NCI-H2107 treated with DMSO at 0.1 percent for 48 hours (cell line): ENCODE results near the gene CPA2.
"Not testable (repeated sequence)": the region's sequence is repeated elsewhere in the genome, so short reads cannot be mapped to it uniquely, and the experiment has no call there.

ENCODE experiments used
- DNase-seq: peaks from one replicate; lab custom pipeline; 2025; ENCODE audit not compliant: unreplicated experiment; lab: John Stamatoyannopoulos, UW

CPA2 gene

DNA sequence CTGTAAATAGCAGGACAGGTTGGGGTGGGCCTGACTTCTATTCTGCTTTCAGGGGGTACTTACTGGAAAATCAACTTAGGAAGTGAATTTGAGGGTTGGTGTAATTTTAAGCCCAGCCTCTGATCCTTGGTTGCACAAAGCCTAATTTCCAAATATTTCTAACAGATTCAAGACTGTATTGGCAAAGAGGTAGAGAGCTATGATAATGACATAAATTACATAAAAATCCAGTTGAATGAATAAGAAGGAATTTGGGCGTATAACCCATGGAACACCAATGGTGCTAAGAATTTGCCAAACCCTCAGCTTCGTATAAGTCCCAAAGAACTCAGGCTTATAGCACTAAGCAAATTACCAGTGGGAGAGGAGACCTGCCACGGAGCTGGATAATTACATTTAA is 38.2 kb downstream of the CPA2 start:
- no peak for DNase-seq

- DNase-seq: no peak
Measured at GRCh38 chr7:130305433-130306042, 38.9 kb downstream of the CPA2 start.

DNA sequence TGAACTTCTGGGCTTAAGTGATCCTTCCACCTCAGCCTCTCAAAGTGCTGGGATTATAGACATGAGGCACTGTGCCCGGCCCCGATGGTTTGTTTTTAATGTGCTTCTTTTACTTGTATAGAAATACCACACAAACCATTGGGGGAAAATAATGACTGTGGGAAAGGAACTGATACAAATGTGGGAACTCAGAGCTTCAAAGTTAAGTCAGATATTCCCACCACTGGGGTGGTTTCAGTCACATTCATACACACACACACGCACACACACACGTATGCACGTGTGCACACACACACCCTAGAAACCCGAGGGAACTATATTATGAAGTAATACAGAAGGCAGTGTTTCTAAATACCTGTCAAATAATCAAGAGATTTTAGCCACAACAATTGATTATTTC is 43.3 kb downstream of the CPA2 start:
- DNase-seq: no peak

GRCh38 chr7:130314305-130314704 is 47.6 kb downstream of the CPA2 start:
- no peak for DNase-seq

- DNase-seq: no peak
Measured at GRCh38 chr7:130319541-130319940, 52.9 kb downstream of the CPA2 start.

- not testable (repeated sequence) for DNase-seq
Measured at GRCh38 chr7:130321542-130322229, 55.0 kb downstream of the CPA2 start.

GRCh38 chr7:130322615-130323014 is 56.0 kb downstream of the CPA2 start:
- no peak for DNase-seq

GRCh38 chr7:130324306-130324943 is 57.8 kb downstream of the CPA2 start:
- no peak for DNase-seq

DNA sequence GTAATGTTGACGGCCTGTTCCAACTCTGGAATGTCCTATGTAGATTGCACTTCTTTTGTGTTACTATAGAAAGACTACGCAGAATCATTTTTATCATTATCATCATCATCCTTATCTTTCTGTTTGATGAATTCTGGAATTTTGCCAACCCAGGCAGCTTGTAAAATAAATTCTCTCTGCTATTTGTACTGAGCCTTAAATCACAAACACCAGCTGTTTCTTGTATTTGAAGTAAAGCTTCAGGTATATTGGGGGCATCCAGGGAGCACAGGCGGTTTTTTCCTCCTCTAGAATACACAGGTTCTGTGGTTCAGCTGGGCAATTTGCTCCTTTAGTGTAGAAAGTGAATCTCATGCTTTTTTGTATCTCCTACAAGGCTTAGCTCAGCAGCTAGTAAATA is 63.0 kb downstream of the CPA2 start:
- no peak for DNase-seq

GRCh38 chr7:130332259-130333053 is 65.8 kb downstream of the CPA2 start:
- no peak for DNase-seq

DNA sequence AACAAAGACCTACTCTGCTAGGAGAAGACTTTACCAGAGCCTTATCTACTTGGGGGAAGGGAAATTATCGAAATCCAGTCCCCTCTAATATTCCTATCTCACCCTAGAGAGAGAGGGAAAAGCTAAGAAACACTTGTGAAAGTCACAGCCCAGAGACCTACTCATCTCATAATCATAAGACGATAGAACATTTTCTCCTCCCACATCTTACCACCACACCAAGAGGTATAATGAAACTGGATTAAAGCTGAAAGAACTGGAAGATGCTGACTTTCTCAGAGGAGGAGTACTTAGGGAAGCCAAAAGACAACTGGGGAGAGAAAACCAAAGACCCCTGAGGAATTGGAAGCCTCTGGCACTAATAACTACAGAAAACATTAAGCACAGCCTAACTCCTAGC is 67.2 kb downstream of the CPA2 start:
- DNase-seq: no peak

- no peak for DNase-seq
Measured at GRCh38 chr7:130334274-130334673, 67.6 kb downstream of the CPA2 start.

DNA sequence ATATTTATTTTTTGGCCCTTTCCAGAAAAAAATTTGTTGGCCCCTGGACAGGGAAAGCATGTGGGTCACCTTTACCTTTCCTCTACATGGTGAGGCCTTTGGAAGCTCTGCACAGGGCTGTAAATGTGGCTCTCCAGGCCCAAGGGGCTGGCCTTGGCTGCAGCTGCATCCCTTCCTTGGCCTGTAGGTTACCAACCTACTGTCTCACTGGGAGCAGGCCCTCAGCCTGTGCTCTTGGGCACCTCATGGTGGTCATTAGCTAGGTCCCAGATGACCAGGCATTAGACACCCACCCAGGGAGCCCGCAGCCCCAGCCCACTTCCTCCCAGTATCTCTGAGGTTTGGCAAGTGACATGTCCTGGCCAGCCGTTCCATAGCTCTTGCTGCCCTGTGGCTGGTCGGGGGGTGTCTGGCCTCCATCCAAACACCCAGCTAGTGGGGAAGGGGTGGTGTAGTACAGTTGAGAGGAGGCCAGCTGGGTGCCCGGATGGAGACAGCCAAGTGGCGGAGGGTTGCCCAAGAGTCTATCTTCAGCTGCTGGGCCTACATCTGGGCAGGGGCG is 70.8 kb downstream of the CPA2 start:
- DNase-seq: no peak

GRCh38 chr7:130338233-130338632 is 71.6 kb downstream of the CPA2 start:
- DNase-seq: no peak
